ENCODE measurements around the gene IQCM.

The IQCM gene

GRCh38 chr4:149707862-149708261 is 107.8 kb downstream of the IQCM start:
- DNase-seq = no peak

GRCh38 chr4:149706942-149707341 is 108.7 kb downstream of the IQCM start:
- DNase-seq = no peak

- no peak for DNase-seq
Measured at GRCh38 chr4:149702414-149703293, 113.0 kb downstream of the IQCM start.

GRCh38 chr4:149701435-149702156 is 114.0 kb downstream of the IQCM start:
- no peak for DNase-seq

GRCh38 chr4:149700272-149700671 is 115.4 kb downstream of the IQCM start:
- no peak for DNase-seq

- DNase-seq = no peak
Measured at GRCh38 chr4:149699642-149700041, 116.0 kb downstream of the IQCM start.

- DNase-seq = no peak
Measured at GRCh38 chr4:149690726-149691125, 124.9 kb downstream of the IQCM start.

- DNase-seq = no peak
Measured at GRCh38 chr4:149684516-149684915, 131.1 kb downstream of the IQCM start.

GRCh38 chr4:149676076-149676475 is 139.6 kb downstream of the IQCM start:
- no peak for DNase-seq

GRCh38 chr4:149645790-149646189 is 169.9 kb downstream of the IQCM start:
- no peak for DNase-seq

GRCh38 chr4:149638073-149638472 is 177.6 kb downstream of the IQCM start:
- no peak for DNase-seq

- no peak for DNase-seq
Measured at GRCh38 chr4:149634368-149634767, 181.3 kb downstream of the IQCM start.

GRCh38 chr4:149631629-149632028 is 184.0 kb downstream of the IQCM start:
- no peak for DNase-seq

- DNase-seq = no peak
Measured at GRCh38 chr4:149630064-149630463, 185.6 kb downstream of the IQCM start.

- no peak for DNase-seq
Measured at GRCh38 chr4:149605601-149606378, 209.9 kb downstream of the IQCM start.

- DNase-seq = no peak
Measured at GRCh38 chr4:149604827-149605226, 210.8 kb downstream of the IQCM start.

- DNase-seq = no peak
Measured at GRCh38 chr4:149595500-149595899, 220.1 kb downstream of the IQCM start.

- DNase-seq = no peak
Measured at GRCh38 chr4:149589826-149590225, 225.8 kb downstream of the IQCM start.

GRCh38 chr4:149584722-149585121 is 230.9 kb downstream of the IQCM start:
- no peak for DNase-seq

- DNase-seq = no peak
Measured at GRCh38 chr4:149574971-149575370, 240.7 kb downstream of the IQCM start.

- no peak for DNase-seq
Measured at GRCh38 chr4:149572716-149573115, 242.9 kb downstream of the IQCM start.

GRCh38 chr4:149555799-149556198 is 259.8 kb downstream of the IQCM start:
- DNase-seq = no peak

GRCh38 chr4:149555146-149555545 is 260.5 kb downstream of the IQCM start:
- no peak for DNase-seq
